Prostate gland (tissue), 2 donors: ENCODE data around the gene NTM. TPM values are rescaled to one million over a fixed set of nuclear protein-coding genes. Genes with fewer than 3 reads are reported as not detected.

Experiments used
- DNase-seq: peaks from one replicate; pipeline ENCODE4 v3.0.0-alpha.2; 2019; ENCODE audit warnings: low spot score
- H3K27ac ChIP-seq, 2 donors: fragments of 200-600 bp; sonication (generic); 2 replicates each; pipeline ENCODE4 v1.5.1; 2017 to 2019
- H3K27me3 ChIP-seq: fragments of 200-600 bp; sonication (generic); replicated peaks from 2 replicates; pipeline ENCODE4 v1.5.1; 2019; ENCODE audit not compliant: insufficient read depth
- H3K36me3 ChIP-seq, 2 donors: fragments of 200-600 bp; sonication (generic); 1 replicate in 1 of 2; 2 replicates in 1 of 2; pipeline versions ENCODE4 v1.5.1 to v1.8.1; 2017 to 2019
- H3K4me1 ChIP-seq: fragments of 200-600 bp; sonication (generic); replicated peaks from 2 replicates; pipeline ENCODE4 v1.5.1; 2019
- H3K4me3 ChIP-seq, 2 donors: fragments of 200-600 bp; sonication (generic); 2 replicates each; pipeline ENCODE4 v1.5.1; 2017 to 2019
- H3K9me3 ChIP-seq: fragments of 200-600 bp; sonication (generic); 2 replicates; pipeline ENCODE4 v1.5.1; 2017
- POLR2A ChIP-seq: fragments of 450-650 bp; IDR thresholded peaks from one replicate; pipeline ENCODE4 v1.6.1; 2016; ENCODE audit warnings: antibody characterized with exemption, mild to moderate bottlenecking
- POLR2AphosphoS5 ChIP-seq: sonication (generic); formaldehyde crosslinking; IDR thresholded peaks from one replicate; pipeline ENCODE4 v1.6.1; 2017; ENCODE audit warnings: antibody characterized with exemption
- WGBS: methylation state at CpG from one replicate; pipeline ENCODE4 v1.1.5; 2018; 5-methylcytosine and 5-hydroxymethylcytosine counted together
- intact Hi-C: fragments of 100-400 bp; cut with DNase I; formaldehyde crosslinking; loops from one replicate; pipeline ENCODE4 v1.14.2; 2022
- total RNA-seq, 2 donors: library from RNA; depleted of rRNA; stranded (reverse); fragments of >200 nt; gene quantifications; one replicate each; pipeline ENCODE4 v1.1.0, GENCODE V29; 2016
- TF ChIP-seq, protein P1 (sequence below), 4 experiments: fragments of 200-600 bp in 2 of 4; fragments of 450-650 bp in 2 of 4; sonication (generic) in 2 of 4; IDR thresholded peaks; 1 replicate in 3 of 4; 2 replicates in 1 of 4; pipeline ENCODE4 v1.5.1; 2016 to 2019; ENCODE audit warnings: antibody characterized with exemption in 4 of 4, mild to moderate bottlenecking in 2 of 4, moderate library complexity in 2 of 4

Gene NTM
- total RNA-seq, 2 donors from 2014 or later, result 7.4 TPM; not detected in 1

DNA sequence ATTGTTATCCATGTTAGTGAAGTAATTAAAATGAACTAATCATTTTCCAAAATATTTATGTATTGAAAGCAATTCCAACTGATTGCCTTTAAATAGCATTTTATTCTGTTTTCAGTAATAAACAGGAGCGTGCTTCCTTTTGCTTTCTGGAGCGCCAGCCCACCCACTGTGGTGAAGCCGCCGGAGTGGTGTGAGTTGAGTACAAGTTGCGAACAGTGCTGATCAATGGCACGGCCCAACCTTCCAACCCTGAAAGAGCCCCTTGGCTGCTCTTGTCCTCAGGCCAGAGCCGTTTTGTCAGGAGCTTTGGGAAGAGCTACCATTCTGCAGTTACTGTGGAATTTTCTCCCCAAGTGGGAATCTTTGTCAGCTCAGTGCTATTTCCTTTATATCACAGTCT is 42.8 kb downstream of the NTM start:
- no peaks in the 10 kb centered on the region for H3K4me1 ChIP-seq
- WGBS, result 83% methylated on average over 7 of the region's 7 CpGs
- intact Hi-C loops, result no loop called here

DNA sequence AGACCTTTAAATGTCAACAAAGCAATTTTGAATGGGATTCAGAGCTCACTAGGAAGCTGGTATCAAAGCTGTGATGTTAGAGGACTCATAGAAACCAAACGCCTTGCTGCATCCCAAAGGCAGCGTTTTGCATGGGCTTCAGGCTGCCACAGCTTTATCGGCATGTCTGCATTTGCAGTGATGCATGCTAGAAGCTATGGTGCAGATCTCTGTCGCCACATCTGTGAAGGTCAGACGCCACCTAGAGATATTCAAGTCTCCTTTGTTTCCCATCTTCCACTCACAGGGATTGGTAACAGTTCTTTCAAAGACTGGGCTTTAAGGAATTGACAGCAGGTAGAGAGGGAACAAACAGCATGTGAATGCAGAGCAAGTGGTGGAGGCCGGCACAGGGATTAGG is 47.8 kb downstream of the NTM start:
- WGBS, result 78% methylated on average over 6 of the region's 6 CpGs
- no peak overlapping the region for H3K4me3 ChIP-seq
- intact Hi-C loops, result no loop called here
- no peaks in the 10 kb centered on the region for H3K9me3 ChIP-seq
- no peak overlapping the region for H3K27ac ChIP-seq
- H3K4me1 ChIP-seq, result no peaks in the 10 kb centered on the region
- TF ChIP-seq POLR2AphosphoS5 (no peak), POLR2A (no peak)
- TF ChIP-seq, protein P1, sequence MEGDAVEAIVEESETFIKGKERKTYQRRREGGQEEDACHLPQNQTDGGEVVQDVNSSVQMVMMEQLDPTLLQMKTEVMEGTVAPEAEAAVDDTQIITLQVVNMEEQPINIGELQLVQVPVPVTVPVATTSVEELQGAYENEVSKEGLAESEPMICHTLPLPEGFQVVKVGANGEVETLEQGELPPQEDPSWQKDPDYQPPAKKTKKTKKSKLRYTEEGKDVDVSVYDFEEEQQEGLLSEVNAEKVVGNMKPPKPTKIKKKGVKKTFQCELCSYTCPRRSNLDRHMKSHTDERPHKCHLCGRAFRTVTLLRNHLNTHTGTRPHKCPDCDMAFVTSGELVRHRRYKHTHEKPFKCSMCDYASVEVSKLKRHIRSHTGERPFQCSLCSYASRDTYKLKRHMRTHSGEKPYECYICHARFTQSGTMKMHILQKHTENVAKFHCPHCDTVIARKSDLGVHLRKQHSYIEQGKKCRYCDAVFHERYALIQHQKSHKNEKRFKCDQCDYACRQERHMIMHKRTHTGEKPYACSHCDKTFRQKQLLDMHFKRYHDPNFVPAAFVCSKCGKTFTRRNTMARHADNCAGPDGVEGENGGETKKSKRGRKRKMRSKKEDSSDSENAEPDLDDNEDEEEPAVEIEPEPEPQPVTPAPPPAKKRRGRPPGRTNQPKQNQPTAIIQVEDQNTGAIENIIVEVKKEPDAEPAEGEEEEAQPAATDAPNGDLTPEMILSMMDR (IDR thresholded peaks at IDR 0.05), result no peak
- H3K36me3 ChIP-seq, result no peaks in the 10 kb centered on the region
- DNase-seq, result no peak
- H3K27me3 ChIP-seq, result no peaks in the 10 kb centered on the region

More for the DNA sequence above, 42.8 kb downstream of the NTM start:
- no peaks in the 10 kb centered on the region for H3K9me3 ChIP-seq
- H3K36me3 ChIP-seq, result no peaks in the 10 kb centered on the region
- TF ChIP-seq POLR2AphosphoS5 (no peak), POLR2A (no peak)
- TF ChIP-seq, protein P1 (IDR thresholded peaks at IDR 0.05), result no peak
- H3K4me3 ChIP-seq, result no peak overlapping the region
- H3K27me3 ChIP-seq, result no peaks in the 10 kb centered on the region
- DNase-seq, result no peak
- no peak overlapping the region for H3K27ac ChIP-seq

DNA sequence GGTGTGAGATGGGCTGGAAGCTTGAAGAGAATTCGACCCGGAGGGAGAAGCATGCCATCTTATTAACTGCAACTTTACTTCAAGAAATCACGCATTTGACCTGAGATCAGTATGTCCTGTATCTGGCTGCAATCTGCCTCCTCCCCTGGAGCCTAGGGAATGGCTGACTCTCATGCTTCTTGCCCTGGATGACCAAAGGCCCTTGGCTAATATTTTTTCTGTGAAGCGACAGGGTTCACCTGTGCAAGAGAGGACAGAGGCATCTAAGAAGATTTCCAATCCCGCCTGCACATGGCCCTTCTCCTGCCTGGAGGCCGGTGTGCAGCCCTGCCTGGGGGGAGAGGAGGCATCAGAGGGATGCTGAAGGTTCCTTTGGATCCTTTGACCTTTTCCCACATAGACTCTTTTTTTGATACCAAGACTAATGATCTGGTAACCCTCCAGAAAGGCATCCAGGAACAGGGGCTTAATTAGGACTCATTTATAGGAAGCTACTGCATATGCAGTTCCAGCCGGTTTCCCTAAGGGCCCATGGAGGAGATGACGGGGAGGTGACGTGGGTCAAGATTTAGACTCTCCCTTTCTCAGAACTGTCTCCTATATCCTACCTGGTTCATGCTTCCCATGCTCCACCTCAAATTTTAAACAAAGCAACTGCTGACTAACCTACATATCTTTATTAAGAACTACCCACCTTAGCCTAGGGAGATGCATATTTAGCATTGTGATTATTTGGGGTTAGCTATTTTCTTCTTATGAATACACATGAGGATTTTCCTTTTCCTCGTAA is 50.8 kb downstream of the NTM start:
- Histone ChIP-seq H3K9me3 (no peaks in the 10 kb centered on the region), H3K27ac (no peak overlapping the region), H3K36me3 (no peaks in the 10 kb centered on the region), H3K27me3 (no peaks in the 10 kb centered on the region), H3K4me1 (no peaks in the 10 kb centered on the region), H3K4me3 (no peak overlapping the region)
- intact Hi-C loops, result no loop called here
- 97% methylated on average over 10 of the region's 10 CpGs for WGBS
- TF ChIP-seq, protein P1 (IDR thresholded peaks at IDR 0.05), result no peak
- TF ChIP-seq POLR2AphosphoS5 (no peak), POLR2A (no peak)
- no peak for DNase-seq

DNA sequence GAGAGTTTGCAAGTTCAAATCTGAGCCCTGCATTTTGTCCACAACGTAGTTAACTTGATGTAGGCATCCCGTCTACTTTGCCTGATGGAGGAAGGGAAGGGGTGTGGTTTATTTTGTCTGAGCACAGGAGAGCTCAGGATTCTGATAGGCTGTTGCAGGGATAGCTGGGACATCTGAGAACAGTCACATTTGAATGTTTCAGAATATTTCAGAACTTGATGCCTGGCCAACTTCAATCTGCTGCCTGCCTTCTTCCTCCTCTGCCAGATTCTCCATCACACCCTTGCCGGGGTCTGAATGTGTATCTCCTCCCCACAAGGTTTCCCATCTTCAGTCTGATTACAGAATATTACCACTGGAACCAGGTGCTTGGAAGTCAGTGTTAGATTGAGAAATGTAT is 51.6 kb downstream of the NTM start:
- H3K4me1 ChIP-seq, result no peaks in the 10 kb centered on the region
- H3K4me3 ChIP-seq, result no peak overlapping the region
- no peak for DNase-seq
- intact Hi-C loops, result no loop called here
- WGBS, result 50% methylated on average over 3 of the region's 3 CpGs
- no peaks in the 10 kb centered on the region for H3K36me3 ChIP-seq
- no peaks in the 10 kb centered on the region for H3K27me3 ChIP-seq
- TF ChIP-seq POLR2A (no peak), POLR2AphosphoS5 (no peak)
- TF ChIP-seq, protein P1 (IDR thresholded peaks at IDR 0.05), result no peak
- H3K27ac ChIP-seq, result no peak overlapping the region
- H3K9me3 ChIP-seq, result no peaks in the 10 kb centered on the region

DNA sequence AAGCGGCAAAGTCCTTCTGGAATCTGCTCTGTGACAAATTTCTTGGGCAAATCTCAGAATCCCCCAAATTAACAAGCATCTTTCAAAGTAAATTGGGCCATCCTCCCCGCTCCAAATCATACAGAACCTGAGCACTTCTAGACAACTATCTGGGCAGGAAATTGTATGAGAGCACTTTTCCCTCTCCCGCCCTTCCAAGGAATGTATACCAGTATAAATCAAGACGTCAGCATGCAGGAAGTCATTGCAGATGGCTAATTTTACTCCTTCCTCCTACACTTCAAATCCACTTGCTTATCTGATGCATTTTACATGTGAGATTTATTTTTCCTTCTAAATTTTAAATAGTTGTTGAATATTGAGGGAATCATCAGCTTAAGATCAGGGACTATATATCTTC is 52.1 kb downstream of the NTM start:
- no peaks in the 10 kb centered on the region for H3K4me1 ChIP-seq
- H3K27me3 ChIP-seq, result no peaks in the 10 kb centered on the region
- no peak overlapping the region for H3K4me3 ChIP-seq
- intact Hi-C loops, result no loop called here
- no peaks in the 10 kb centered on the region for H3K9me3 ChIP-seq
- H3K27ac ChIP-seq, result no peak overlapping the region
- H3K36me3 ChIP-seq, result no peaks in the 10 kb centered on the region
- TF ChIP-seq, protein P1 (IDR thresholded peaks at IDR 0.05), result no peak
- no peak for TF ChIP-seq POLR2A
- no peak for TF ChIP-seq POLR2AphosphoS5
- 23% methylated on average over 4 of the region's 4 CpGs for WGBS
- DNase-seq, result no peak
